Stimulated activated CD4-positive, alpha-beta T cell treated with anti-CD3 and anti-CD28 coated beads, Interleukin-4, amount 100 ng/mL, for 4 hours (primary cell): Measurements from ENCODE around the gene CLDN7.

Experiments
- DNase-seq, 2 experiments: peaks; one replicate each; pipeline ENCODE4 v3.0.0-alpha.2; 2020

The CLDN7 gene

GRCh38 chr17:7235693-7236665 is 26.3 kb downstream of the CLDN7 start:
- peak in 1 of 2 experiments; percentile 35 for DNase-seq

GRCh38 chr17:7234083-7234951 is 28.0 kb downstream of the CLDN7 start, which contains the start of gene DVL2:
DVL2 (minus strand) TSS chr17:7234517; CDS start chr17:7234262, 255 bp downstream.
- DNase-seq = peak; percentile 93 to 94

- no peak for DNase-seq
Observed at GRCh38 chr17:7233701-7234082, 28.6 kb downstream of the CLDN7 start.

GRCh38 chr17:7232114-7232513 is 30.2 kb downstream of the CLDN7 start:
- DNase-seq = no peak

- DNase-seq = no peak
Observed at GRCh38 chr17:7229504-7229903, 32.8 kb downstream of the CLDN7 start.

GRCh38 chr17:7228920-7229319 is 33.4 kb downstream of the CLDN7 start:
- DNase-seq = no peak

- DNase-seq = no peak
Observed at GRCh38 chr17:7226721-7227710, 35.3 kb downstream of the CLDN7 start.

GRCh38 chr17:7225711-7226331 is 36.5 kb downstream of the CLDN7 start:
- no peak for DNase-seq

- no peak for DNase-seq
Observed at GRCh38 chr17:7224661-7225111, 37.6 kb downstream of the CLDN7 start.

- DNase-seq = no peak
Observed at GRCh38 chr17:7224110-7224509, 38.2 kb downstream of the CLDN7 start.

- no peak for DNase-seq
Observed at GRCh38 chr17:7223375-7223774, 38.9 kb downstream of the CLDN7 start.

GRCh38 chr17:7222972-7223292 is 39.3 kb downstream of the CLDN7 start:
- DNase-seq = no peak

- DNase-seq = no peak
Observed at GRCh38 chr17:7222093-7222971, 39.9 kb downstream of the CLDN7 start.

GRCh38 chr17:7221278-7222092 is 40.8 kb downstream of the CLDN7 start:
- no peak for DNase-seq

- peak; percentile 48 to 55 for DNase-seq
Observed at GRCh38 chr17:7220593-7221277, 41.5 kb downstream of the CLDN7 start.

GRCh38 chr17:7219812-7220592 is 42.3 kb downstream of the CLDN7 start, which contains the start of the genes ACADVL and DLG4:
ACADVL (plus strand) TSS chr17:7219938; CDS start chr17:7219985, 47 bp downstream.
DLG4 (minus strand) TSS chr17:7219836.
- peak; percentile 71 to 79 for DNase-seq

- DNase-seq = no peak
Observed at GRCh38 chr17:7219229-7219811, 43.0 kb downstream of the CLDN7 start.

- DNase-seq = no peak
Observed at GRCh38 chr17:7218758-7219157, 43.5 kb downstream of the CLDN7 start.
